GM12892 (cell line): ENCODE measurements around the gene EGFR.

Experiments used
- POLR2A ChIP-seq: IDR thresholded peaks from 2 replicates; pipeline ENCODE4 v1.6.1; 2011; ENCODE audit warnings: low read depth, low read length, control low read depth
- POLR2AphosphoS5 ChIP-seq: IDR thresholded peaks from 2 replicates; pipeline ENCODE4 v1.6.1; 2011; ENCODE audit warnings: low read depth, low read length, control low read depth
- TAF1 ChIP-seq: IDR thresholded peaks from 2 replicates; pipeline ENCODE4 v1.6.1; 2011; ENCODE audit warnings: low read depth, mild to moderate bottlenecking, control low read depth, low read length, borderline replicate concordance

- TF ChIP-seq POLR2AphosphoS5 = no peak
- TF ChIP-seq POLR2A = no peak
- TF ChIP-seq TAF1 = no peak
These were observed 5.0 kb upstream of the EGFR start for GRCh38 chr7:55013851-55014250.
